Measurements from ENCODE around the gene SULT6B1. TPM values are rescaled to one million over a fixed set of nuclear protein-coding genes. Genes with fewer than 3 reads are reported as not detected.

Gene SULT6B1
- polyA plus RNA-seq, 6 donors from 2014 or later = not detected

Other genes with a start within 250 kb of the SULT6B1 start
- gene STRN, start 222.1 kb downstream of the SULT6B1 start, polyA plus RNA-seq (ENCODE audit: low read depth in 6 of 6) = 10 to 100 TPM in 5 of 6 donors, 1 to 10 TPM in 1; 4.3 to 14.7 (median 11.2) TPM
- 10 to 100 TPM; 10.6 to 24.2 (median 16.8) TPM for gene HEATR5B, start 104.3 kb downstream of the SULT6B1 start, polyA plus RNA-seq (ENCODE audit: low read depth in 6 of 6)
- 10 to 100 TPM; 12.1 to 35.3 (median 17.0) TPM for gene GPATCH11, start 104.2 kb downstream of the SULT6B1 start, polyA plus RNA-seq (ENCODE audit: low read depth in 6 of 6)
- 10 to 100 TPM; 15.7 to 36.3 (median 22.1) TPM for gene EIF2AK2, start 31.7 kb downstream of the SULT6B1 start, polyA plus RNA-seq (ENCODE audit: low read depth in 6 of 6)
- 10 to 100 TPM; 26.6 to 40.8 (median 34.2) TPM for gene CEBPZOS, start 7.8 kb upstream of the SULT6B1 start, polyA plus RNA-seq (ENCODE audit: low read depth in 6 of 6)
- gene CEBPZ, start 42.9 kb upstream of the SULT6B1 start, polyA plus RNA-seq (ENCODE audit: low read depth in 6 of 6) = 10 to 100 TPM; 21.2 to 37.5 (median 27.9) TPM
- 10 to 100 TPM in 1 of 6 donors, 1 to 10 TPM in 5; 5.9 to 14.9 (median 8.4) TPM for gene NDUFAF7, start 43.0 kb upstream of the SULT6B1 start, polyA plus RNA-seq (ENCODE audit: low read depth in 6 of 6)
- gene PRKD3, start 136.2 kb upstream of the SULT6B1 start, polyA plus RNA-seq (ENCODE audit: low read depth in 6 of 6) = 10 to 100 TPM; 47.1 to 65.5 (median 54.0) TPM
- 1 to 10 TPM in 3 of 6 donors, under 1 TPM in 3; 0.14 to 1.8 (median 1.1) TPM for gene QPCT, start 156.0 kb upstream of the SULT6B1 start, polyA plus RNA-seq (ENCODE audit: low read depth in 6 of 6)